HG02973 (cell line): Measurements from ENCODE around the gene INVS.

Experiments used
- ATAC-seq: cut with Tn5 transposase; IDR thresholded peaks from one replicate; pipeline ENCODE4 v1.9.1; 2021; ENCODE audit warnings: moderate library complexity; ENCODE audit not compliant: unreplicated experiment

Gene INVS

GRCh38 chr9:100267211-100267610 lies 168.2 kb downstream of the INVS start:
- no peak for ATAC-seq

- no peak for ATAC-seq
These were observed 169.2 kb downstream of the INVS start for GRCh38 chr9:100268271-100268670.

- no peak for ATAC-seq
These were observed 170.6 kb downstream of the INVS start for GRCh38 chr9:100269656-100270055.

- ATAC-seq: no peak
These were observed 178.3 kb downstream of the INVS start for GRCh38 chr9:100277166-100277979.

GRCh38 chr9:100281066-100281465 lies 182.0 kb downstream of the INVS start:
- ATAC-seq: no peak

- ATAC-seq: no peak
These were observed 182.8 kb downstream of the INVS start for GRCh38 chr9:100281676-100282387.

GRCh38 chr9:100282388-100282719 lies 183.3 kb downstream of the INVS start:
- no peak for ATAC-seq

GRCh38 chr9:100284247-100284646 lies 185.2 kb downstream of the INVS start:
- no peak for ATAC-seq

- no peak for ATAC-seq
These were observed 186.0 kb downstream of the INVS start for GRCh38 chr9:100285080-100285479.

- no peak for ATAC-seq
These were observed 186.6 kb downstream of the INVS start for GRCh38 chr9:100285601-100286000.

- ATAC-seq: no peak
These were observed 187.2 kb downstream of the INVS start for GRCh38 chr9:100286257-100286656.

- no peak for ATAC-seq
These were observed 188.1 kb downstream of the INVS start for GRCh38 chr9:100287186-100287585.

- no peak for ATAC-seq
These were observed 191.7 kb downstream of the INVS start for GRCh38 chr9:100290714-100291113.

GRCh38 chr9:100292414-100292813 lies 193.4 kb downstream of the INVS start:
- ATAC-seq: no peak

GRCh38 chr9:100294341-100294740 lies 195.3 kb downstream of the INVS start:
- no peak for ATAC-seq

- ATAC-seq: no peak
These were observed 195.8 kb downstream of the INVS start for GRCh38 chr9:100294806-100295205.

GRCh38 chr9:100295240-100295639 lies 196.2 kb downstream of the INVS start:
- ATAC-seq: no peak

GRCh38 chr9:100296407-100296806 lies 197.4 kb downstream of the INVS start:
- no peak for ATAC-seq

- no peak for ATAC-seq
These were observed 199.3 kb downstream of the INVS start for GRCh38 chr9:100298378-100298777.

- ATAC-seq: no peak
These were observed 204.7 kb downstream of the INVS start for GRCh38 chr9:100303747-100304146.

- ATAC-seq: no peak
These were observed 207.2 kb downstream of the INVS start for GRCh38 chr9:100306283-100306682.

- no peak for ATAC-seq
These were observed 208.0 kb downstream of the INVS start for GRCh38 chr9:100307080-100307479.
